Astrocyte of the cerebellum (primary cell): ENCODE data around the gene DCXR.

Experiments
- DNase-seq: peaks from one replicate; pipeline ENCODE4 v3.0.0-alpha.2; 2011; ENCODE audit warnings: low read depth
- H3K4me3 ChIP-seq: 2 replicates; pipeline ENCODE4 v1.5.1; 2011; ENCODE audit warnings: mild to moderate bottlenecking, low read depth, low read length, moderate library complexity
- in situ Hi-C: cut with HindIII; loops from 2 replicates; pipeline ENCODE4 v1.10.0; 2017; ENCODE audit warnings: low sequenced_read_pairs
- TF ChIP-seq, protein P1 (sequence below): IDR thresholded peaks from 2 replicates; pipeline ENCODE4 v1.5.1; 2012; ENCODE audit warnings: low read length, low read depth, moderate library complexity, mild to moderate bottlenecking; ENCODE audit errors: missing control alignments

The DCXR gene

GRCh38 chr17:82029990-82030469, 7.5 kb downstream of the DCXR start:
- in situ Hi-C loops, result loop anchor here (10.0 kb wide), 2 partner anchors 55 to 105 kb away; partner anchors contain the start of gene ASPSCR1
- H3K4me3 ChIP-seq, result no peak overlapping the region
- no peak for DNase-seq

GRCh38 chr17:82029391-82029790, 8.1 kb downstream of the DCXR start:
- in situ Hi-C loops, result no loop called here
- no peak for DNase-seq
- TF ChIP-seq, protein P1, sequence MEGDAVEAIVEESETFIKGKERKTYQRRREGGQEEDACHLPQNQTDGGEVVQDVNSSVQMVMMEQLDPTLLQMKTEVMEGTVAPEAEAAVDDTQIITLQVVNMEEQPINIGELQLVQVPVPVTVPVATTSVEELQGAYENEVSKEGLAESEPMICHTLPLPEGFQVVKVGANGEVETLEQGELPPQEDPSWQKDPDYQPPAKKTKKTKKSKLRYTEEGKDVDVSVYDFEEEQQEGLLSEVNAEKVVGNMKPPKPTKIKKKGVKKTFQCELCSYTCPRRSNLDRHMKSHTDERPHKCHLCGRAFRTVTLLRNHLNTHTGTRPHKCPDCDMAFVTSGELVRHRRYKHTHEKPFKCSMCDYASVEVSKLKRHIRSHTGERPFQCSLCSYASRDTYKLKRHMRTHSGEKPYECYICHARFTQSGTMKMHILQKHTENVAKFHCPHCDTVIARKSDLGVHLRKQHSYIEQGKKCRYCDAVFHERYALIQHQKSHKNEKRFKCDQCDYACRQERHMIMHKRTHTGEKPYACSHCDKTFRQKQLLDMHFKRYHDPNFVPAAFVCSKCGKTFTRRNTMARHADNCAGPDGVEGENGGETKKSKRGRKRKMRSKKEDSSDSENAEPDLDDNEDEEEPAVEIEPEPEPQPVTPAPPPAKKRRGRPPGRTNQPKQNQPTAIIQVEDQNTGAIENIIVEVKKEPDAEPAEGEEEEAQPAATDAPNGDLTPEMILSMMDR, result no peak

More at GRCh38 chr17:82029990-82030469, 7.5 kb downstream of the DCXR start:
- TF ChIP-seq, protein P1, result no peak

DNA sequence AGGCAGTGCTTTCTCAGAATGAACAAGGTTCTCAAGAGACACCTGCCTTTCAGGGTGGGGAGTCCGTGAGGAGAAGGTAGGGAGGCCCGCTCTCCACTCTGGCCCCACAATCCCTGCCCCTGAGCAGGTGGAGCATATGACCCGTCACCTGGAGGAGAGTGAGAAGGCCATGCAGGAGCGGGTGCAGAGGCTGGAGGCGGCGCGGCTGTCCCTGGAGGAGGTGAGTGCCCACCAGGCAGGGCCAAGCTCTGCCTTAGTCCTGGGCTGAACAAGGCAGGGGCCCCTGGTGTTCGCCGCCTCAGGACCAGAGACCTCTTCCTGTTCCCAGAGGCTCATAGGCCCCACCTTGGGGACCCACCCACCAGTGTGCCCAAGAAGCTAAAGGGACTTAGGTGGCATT, 8.5 kb downstream of the DCXR start:
- TF ChIP-seq, protein P1, result no peak

More at GRCh38 chr17:82029391-82029790, 8.1 kb downstream of the DCXR start:
- no peak overlapping the region for H3K4me3 ChIP-seq

GRCh38 chr17:82028246-82028645, 9.3 kb downstream of the DCXR start:
- H3K4me3 ChIP-seq, result no peak overlapping the region
- no peak for DNase-seq
- TF ChIP-seq, protein P1, result no peak
- in situ Hi-C loops, result no loop called here

More for the DNA sequence above, 8.5 kb downstream of the DCXR start:
- DNase-seq, result no peak
- in situ Hi-C loops, result no loop called here
- H3K4me3 ChIP-seq, result no peak overlapping the region

- in situ Hi-C loops, result no loop called here
- DNase-seq, result no peak
- TF ChIP-seq, protein P1, result no peak
- no peak overlapping the region for H3K4me3 ChIP-seq
Measured at GRCh38 chr17:82025401-82026107, 11.9 kb downstream of the DCXR start.

GRCh38 chr17:82024859-82025258, 12.6 kb downstream of the DCXR start:
- H3K4me3 ChIP-seq, result no peak overlapping the region
- in situ Hi-C loops, result no loop called here
- DNase-seq, result no peak
- TF ChIP-seq, protein P1, result no peak
